CD14-positive monocyte (primary cell): ENCODE measurements around the gene ADGRL3. TPM values are rescaled to one million over a fixed set of nuclear protein-coding genes. Genes with fewer than 3 reads are reported as not detected.
A peak's percentile ranks its signal among the peaks of the same experiment; 100 is the strongest.

ENCODE experiments used
- DNase-seq, 3 donors: peaks; one replicate each; pipeline ENCODE4 v3.0.0-alpha.2; 2011 to 2022
- H2AFZ ChIP-seq: 2 replicates; pipeline ENCODE4 v1.6.0; 2012; ENCODE audit warnings: mild to moderate bottlenecking, low read depth, low read length, inconsistent platforms; ENCODE audit not compliant: insufficient read depth, poor library complexity, severe bottlenecking
- H3K27ac ChIP-seq, 2 donors: 1 replicate in 1 of 2; 2 replicates in 1 of 2; pipeline ENCODE4 v1.5.1; 2012 to 2013; ENCODE audit warnings: low read length in 2 of 2, control low read depth in 1 of 2, inconsistent platforms in 1 of 2, low read depth in 1 of 2, mild to moderate bottlenecking in 1 of 2
- H3K27me3 ChIP-seq, 2 donors: one replicate each; pipeline versions ENCODE4 v1.6.0 to v1.6.1; 2011 to 2013; ENCODE audit warnings: low read length in 2 of 2; ENCODE audit not compliant: control insufficient read depth in 2 of 2, insufficient read depth in 2 of 2
- H3K36me3 ChIP-seq, 2 donors: replicated peaks in 1 of 2; 1 replicate in 1 of 2; 2 replicates in 1 of 2; pipeline versions ENCODE4 v1.5.1 to v1.6.1; 2012 to 2013; ENCODE audit warnings: low read length in 2 of 2, control low read depth in 1 of 2, inconsistent platforms in 1 of 2, mild to moderate bottlenecking in 1 of 2; ENCODE audit not compliant: insufficient read depth in 2 of 2, control insufficient read depth in 1 of 2
- H3K4me1 ChIP-seq, 2 donors: 1 replicate in 1 of 2; 2 replicates in 1 of 2; pipeline versions ENCODE4 v1.5.1 to v1.6.1; 2012 to 2013; ENCODE audit warnings: low read length in 2 of 2, control low read depth in 1 of 2, inconsistent platforms in 1 of 2, mild to moderate bottlenecking in 1 of 2, moderate library complexity in 1 of 2; ENCODE audit not compliant: insufficient read depth in 2 of 2, control insufficient read depth in 1 of 2
- H3K4me2 ChIP-seq: replicated peaks from 2 replicates; pipeline ENCODE3; 2012; ENCODE audit warnings: low read length, moderate library complexity, mild to moderate bottlenecking; ENCODE audit not compliant: poor library complexity, severe bottlenecking; ENCODE audit errors: extremely low read depth
- H3K4me3 ChIP-seq, 3 experiments: fragments of 200-600 bp in 1 of 3; sonication (generic) in 1 of 3; replicated peaks in 1 of 3; 1 replicate in 2 of 3; 2 replicates in 1 of 3; pipeline ENCODE4 v1.5.1; 2011 to 2013; ENCODE audit warnings: low read length in 3 of 3, mild to moderate bottlenecking in 3 of 3, control low read depth in 2 of 3, low read depth in 2 of 3, inconsistent platforms in 1 of 3, moderate library complexity in 1 of 3
- H3K79me2 ChIP-seq: 2 replicates; pipeline ENCODE4 v1.6.0; 2012; ENCODE audit warnings: mild to moderate bottlenecking, control low read depth, inconsistent platforms, low read length, moderate library complexity; ENCODE audit not compliant: insufficient read depth
- H3K9ac ChIP-seq: 2 replicates; pipeline ENCODE4 v1.6.0; 2017; ENCODE audit warnings: low read length, mild to moderate bottlenecking; ENCODE audit not compliant: insufficient read depth, poor library complexity, severe bottlenecking
- H3K9me3 ChIP-seq, 2 donors: replicated peaks in 1 of 2; 1 replicate in 1 of 2; 2 replicates in 1 of 2; pipeline versions ENCODE4 v1.5.1 to v1.6.1; 2012 to 2013; ENCODE audit warnings: low read length in 2 of 2, control low read depth in 1 of 2; ENCODE audit not compliant: control insufficient read depth in 1 of 2, insufficient read depth in 1 of 2
- H4K20me1 ChIP-seq: 2 replicates; pipeline ENCODE4 v1.6.0; 2012; ENCODE audit warnings: mild to moderate bottlenecking, low read length, control low read depth, moderate library complexity; ENCODE audit not compliant: insufficient read depth
- H3K27ac Mint-ChIP-seq, 7 donors: one replicate each; pipeline ENCODE4 v1.8.0; 2020; ENCODE audit warnings: mild to moderate bottlenecking in 7 of 7, mixed read lengths in 7 of 7, moderate library complexity in 6 of 7, inconsistent platforms in 2 of 7
- H3K27me3 Mint-ChIP-seq, 3 donors: one replicate each; pipeline ENCODE4 v1.8.0; 2021 to 2022; ENCODE audit warnings: low read depth in 3 of 3, mild to moderate bottlenecking in 3 of 3, mixed read lengths in 3 of 3, moderate library complexity in 3 of 3, inconsistent platforms in 1 of 3
- H3K36me3 Mint-ChIP-seq, 2 donors: one replicate each; pipeline ENCODE4 v1.8.0; 2020; ENCODE audit warnings: mixed read lengths in 2 of 2, inconsistent platforms in 1 of 2, mild to moderate bottlenecking in 1 of 2
- H3K4me1 Mint-ChIP-seq: one replicate; pipeline ENCODE4 v1.8.0; 2020; ENCODE audit warnings: mild to moderate bottlenecking, mixed read lengths
- H3K4me3 Mint-ChIP-seq, 2 donors: one replicate each; pipeline ENCODE4 v1.8.0; 2020; ENCODE audit warnings: mild to moderate bottlenecking in 2 of 2, mixed read lengths in 2 of 2, moderate library complexity in 1 of 2
- H3K9me3 Mint-ChIP-seq, 7 donors: one replicate each; pipeline ENCODE4 v1.8.0; 2020 to 2022; ENCODE audit warnings: mixed read lengths in 7 of 7, mild to moderate bottlenecking in 6 of 7, moderate library complexity in 6 of 7, inconsistent platforms in 2 of 7
- CTCF ChIP-seq: fragments of 200-600 bp; IDR thresholded peaks from one replicate; pipeline ENCODE4 v1.8.0; 2022; ENCODE audit warnings: antibody characterized with exemption, mild to moderate bottlenecking
- WGBS: methylation state at CpG from one replicate; pipeline ENCODE4 v1.1.5; 2013; ENCODE audit warnings: missing lambda C conversion rate; ENCODE audit not compliant: insufficient coverage; 5-methylcytosine and 5-hydroxymethylcytosine counted together
- intact Hi-C, 2 donors: fragments of 100-400 bp; cut with micrococcal nuclease; formaldehyde crosslinking; loops; one replicate each; pipeline versions ENCODE4 v1.15.0 to v1.15.1; 2023
- polyA plus RNA-seq, 3 donors: library from polyadenylated mRNA; depleted of rRNA in 1 of 3; unstranded in 2 of 3; stranded (reverse) in 1 of 3; fragments of 300-500 nt in 2 of 3; fragments of >200 nt in 1 of 3; fragmentation: Illumina TruSeq in 2 of 3; gene quantifications; 1 replicate in 2 of 3; 2 replicates in 1 of 3; pipeline ENCODE4 v1.2.3, GENCODE V29; 2012 to 2021

ADGRL3 gene
- polyA plus RNA-seq, 3 donors: not detected

DNA sequence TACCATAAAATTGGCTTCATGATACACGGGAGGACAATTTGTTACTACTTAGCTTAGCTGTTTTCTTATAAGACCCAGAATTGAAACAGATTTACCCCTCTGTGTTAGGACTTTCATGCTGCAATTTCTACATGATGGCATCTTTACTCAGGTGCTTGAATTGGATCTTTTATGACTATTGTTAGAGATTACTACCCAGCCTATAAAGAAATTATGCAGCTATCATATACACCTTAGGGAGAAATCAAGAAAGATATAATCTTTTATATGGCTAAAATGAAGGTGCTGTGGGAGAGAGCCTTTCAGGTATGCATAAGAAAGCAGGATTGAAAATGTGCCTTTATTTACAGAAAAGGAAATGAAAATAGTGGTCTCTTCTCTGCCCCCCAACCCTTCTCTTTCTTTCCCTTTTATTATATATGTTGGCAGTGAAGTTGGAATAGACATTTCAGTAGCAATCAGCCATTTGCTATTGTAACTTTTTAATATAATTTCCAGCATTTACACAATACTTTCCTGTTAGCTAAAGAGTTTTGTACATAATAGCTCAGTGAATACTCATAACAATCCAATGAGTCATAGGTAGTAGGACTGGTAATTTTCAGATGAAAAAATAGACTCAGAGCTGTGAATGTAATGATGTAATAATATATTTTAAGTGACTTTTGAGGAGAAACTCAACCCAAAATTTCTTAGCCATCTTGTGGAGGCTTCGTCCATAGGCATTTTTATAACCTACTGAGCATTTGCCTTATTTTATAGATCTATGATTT is 311.8 kb downstream of the ADGRL3 start:
- Histone ChIP-seq H2AFZ (no peak overlapping the region), H3K9me3 (no peaks in the 10 kb centered on the region), H3K27me3 (no peaks in the 10 kb centered on the region), H3K9ac (no peak overlapping the region), H3K79me2 (no peaks in the 10 kb centered on the region), H3K4me3 (no peak overlapping the region), H3K36me3 (no peaks in the 10 kb centered on the region), H3K27ac (no peak overlapping the region), H3K4me1 (no peaks in the 10 kb centered on the region), H4K20me1 (no peaks in the 10 kb centered on the region), H3K4me2 (no peak overlapping the region)
- Mint-ChIP-seq H3K27me3 (peaks cover 2 to 5% (median 3%) of the 10 kb centered on the region in 3 donors), H3K9me3 (peaks cover 0 to 8% (median 4%) of the 10 kb centered on the region in 7 donors), H3K27ac (no peak overlapping the region), H3K4me3 (no peak overlapping the region), H3K36me3 (no peaks in the 10 kb centered on the region), H3K4me1 (no peaks in the 10 kb centered on the region)
- intact Hi-C loops: no loop called here
- no peak for DNase-seq
- TF ChIP-seq CTCF: no peak
- no CpG with 5 or more reads among the region's 2 CpGs for WGBS

GRCh38 chr4:61514991-61515390 is 314.9 kb downstream of the ADGRL3 start:
- H3K27ac ChIP-seq: no peak overlapping the region
- peaks cover 0 to 5% of the 10 kb centered on the region in 2 donors for H3K27me3 ChIP-seq
- no peak overlapping the region for H3K4me2 ChIP-seq
- H3K4me1 ChIP-seq: no peaks in the 10 kb centered on the region
- WGBS: 100% methylated on average over 1 of the region's 2 CpGs
- H3K36me3 ChIP-seq: no peaks in the 10 kb centered on the region
- TF ChIP-seq CTCF: no peak
- intact Hi-C loops: no loop called here
- no peaks in the 10 kb centered on the region for H3K4me1 Mint-ChIP-seq
- H3K27me3 Mint-ChIP-seq: peaks cover 6 to 11% (median 11%) of the 10 kb centered on the region in 3 donors
- H3K79me2 ChIP-seq: no peaks in the 10 kb centered on the region
- peaks cover 0 to 3% of the 10 kb centered on the region in 2 donors for H3K9me3 ChIP-seq
- H3K27ac Mint-ChIP-seq: peak overlapping the region in 1 of 7 donors; percentile 0
- DNase-seq: no peak
- H2AFZ ChIP-seq: no peak overlapping the region
- H4K20me1 ChIP-seq: no peaks in the 10 kb centered on the region
- H3K4me3 Mint-ChIP-seq: no peak overlapping the region
- H3K36me3 Mint-ChIP-seq: no peaks in the 10 kb centered on the region
- H3K4me3 ChIP-seq: no peak overlapping the region
- no peak overlapping the region for H3K9ac ChIP-seq
- H3K9me3 Mint-ChIP-seq: peaks cover 0 to 5% (median 3%) of the 10 kb centered on the region in 7 donors
